GM13977 (cell line): ENCODE measurements around the gene SIVA1.

Experiments used
- DNase-seq: peaks from one replicate; pipeline ENCODE4 v3.0.0; 2012; ENCODE audit warnings: low spot score
- in situ Hi-C: fragments of 300-500 bp; cut with MboI; formaldehyde crosslinking; loops from one replicate; pipeline ENCODE4 v1.12.0; 2022; ENCODE audit warnings: low sequenced_read_pairs, low pct_unique_long_range_greater_than_20kb, mixed read lengths, inconsistent platforms; ENCODE audit not compliant: unreplicated experiment
- TF ChIP-seq, protein P1 (sequence below): IDR thresholded peaks from 2 replicates; pipeline ENCODE4 v1.5.1; 2012; ENCODE audit warnings: mild to moderate bottlenecking, control low read depth; ENCODE audit not compliant: insufficient read depth; ENCODE audit errors: extremely low read depth, missing control alignments

Gene SIVA1

DNA sequence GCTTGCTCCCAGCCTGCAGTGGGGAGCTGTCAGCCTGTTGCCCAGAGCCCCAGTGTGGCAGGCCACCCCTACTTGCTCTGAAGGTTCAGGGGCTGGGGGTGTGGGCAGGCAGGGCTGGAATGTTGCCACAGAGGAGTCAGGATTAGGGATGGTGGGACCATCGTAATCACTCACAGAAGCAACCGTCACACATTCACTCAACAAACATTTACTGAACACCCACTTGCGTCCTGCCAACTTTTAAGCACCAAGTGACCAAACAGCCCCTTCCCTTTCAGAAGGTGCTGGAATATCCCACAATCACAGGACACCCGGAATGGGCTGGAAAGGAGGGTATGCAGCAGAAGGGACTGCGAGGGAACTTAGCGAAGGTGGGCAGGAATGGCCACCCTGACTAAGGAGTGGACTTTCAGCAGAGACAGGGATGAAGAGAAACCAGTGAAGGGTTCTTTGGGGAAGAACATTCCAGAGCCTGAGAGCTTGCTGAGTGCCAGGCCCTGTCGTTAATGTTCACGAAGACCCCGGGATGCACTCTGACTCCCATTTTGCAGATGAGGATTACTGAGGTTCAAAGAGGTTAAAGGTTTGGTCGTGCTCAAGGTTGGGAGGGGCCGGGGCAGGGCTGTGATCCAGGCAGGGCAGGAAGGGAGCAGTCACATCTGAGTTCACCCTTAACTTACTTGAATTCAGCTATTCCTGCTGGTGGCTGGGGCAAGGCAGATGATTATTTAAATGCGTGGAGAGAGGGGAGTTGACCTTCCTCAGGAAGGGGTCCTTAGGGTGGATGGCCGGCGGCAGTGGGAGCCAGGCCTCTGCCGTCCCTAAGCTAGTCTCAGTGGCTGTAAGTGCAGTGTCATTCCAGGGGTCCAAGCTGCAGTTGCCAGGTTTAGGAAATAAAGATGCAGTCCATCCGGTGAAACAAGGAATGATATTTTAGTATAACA lies 45.6 kb downstream of the SIVA1 start:
- TF ChIP-seq, protein P1, sequence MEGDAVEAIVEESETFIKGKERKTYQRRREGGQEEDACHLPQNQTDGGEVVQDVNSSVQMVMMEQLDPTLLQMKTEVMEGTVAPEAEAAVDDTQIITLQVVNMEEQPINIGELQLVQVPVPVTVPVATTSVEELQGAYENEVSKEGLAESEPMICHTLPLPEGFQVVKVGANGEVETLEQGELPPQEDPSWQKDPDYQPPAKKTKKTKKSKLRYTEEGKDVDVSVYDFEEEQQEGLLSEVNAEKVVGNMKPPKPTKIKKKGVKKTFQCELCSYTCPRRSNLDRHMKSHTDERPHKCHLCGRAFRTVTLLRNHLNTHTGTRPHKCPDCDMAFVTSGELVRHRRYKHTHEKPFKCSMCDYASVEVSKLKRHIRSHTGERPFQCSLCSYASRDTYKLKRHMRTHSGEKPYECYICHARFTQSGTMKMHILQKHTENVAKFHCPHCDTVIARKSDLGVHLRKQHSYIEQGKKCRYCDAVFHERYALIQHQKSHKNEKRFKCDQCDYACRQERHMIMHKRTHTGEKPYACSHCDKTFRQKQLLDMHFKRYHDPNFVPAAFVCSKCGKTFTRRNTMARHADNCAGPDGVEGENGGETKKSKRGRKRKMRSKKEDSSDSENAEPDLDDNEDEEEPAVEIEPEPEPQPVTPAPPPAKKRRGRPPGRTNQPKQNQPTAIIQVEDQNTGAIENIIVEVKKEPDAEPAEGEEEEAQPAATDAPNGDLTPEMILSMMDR: no peak
- in situ Hi-C loops: no loop called here
- DNase-seq: no peak

DNA sequence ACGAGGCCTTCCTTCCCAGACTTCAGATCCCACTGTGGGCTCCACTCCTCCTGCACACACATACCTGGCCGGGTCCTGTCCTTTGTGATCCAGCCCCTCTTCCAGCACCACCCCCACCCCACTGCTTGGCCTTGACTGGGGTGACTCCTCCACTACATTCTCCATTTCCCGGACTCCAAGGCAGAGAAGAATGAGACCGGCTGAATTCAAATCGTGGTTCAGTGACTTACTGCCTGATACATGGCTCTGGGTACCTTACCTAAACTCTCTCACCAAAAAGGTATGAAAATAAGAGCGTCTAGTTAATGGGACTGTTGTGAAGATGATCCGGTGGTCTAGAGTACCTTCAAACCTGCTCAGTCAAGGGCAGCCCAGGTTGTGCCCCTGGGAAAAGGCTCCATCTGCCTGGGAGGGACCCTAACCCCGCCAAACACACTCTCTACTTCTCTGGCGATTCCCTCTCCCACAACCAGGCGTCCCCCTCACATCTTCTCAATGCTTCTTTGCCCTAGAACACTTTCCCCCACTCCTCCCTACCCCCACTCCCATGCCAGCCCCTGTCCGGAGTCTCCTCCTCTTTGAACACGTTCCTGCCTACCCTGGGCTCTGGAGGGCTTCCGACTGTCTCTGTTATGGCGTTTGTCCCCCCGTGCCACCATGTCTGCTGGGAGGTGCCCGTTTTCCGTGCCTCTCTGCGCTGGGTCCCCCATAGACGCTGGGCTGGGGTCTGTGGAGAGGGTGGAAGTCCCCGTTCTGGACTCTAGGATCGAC lies 46.5 kb downstream of the SIVA1 start:
- no peak for DNase-seq
- TF ChIP-seq, protein P1: no peak
- in situ Hi-C loops: no loop called here

DNA sequence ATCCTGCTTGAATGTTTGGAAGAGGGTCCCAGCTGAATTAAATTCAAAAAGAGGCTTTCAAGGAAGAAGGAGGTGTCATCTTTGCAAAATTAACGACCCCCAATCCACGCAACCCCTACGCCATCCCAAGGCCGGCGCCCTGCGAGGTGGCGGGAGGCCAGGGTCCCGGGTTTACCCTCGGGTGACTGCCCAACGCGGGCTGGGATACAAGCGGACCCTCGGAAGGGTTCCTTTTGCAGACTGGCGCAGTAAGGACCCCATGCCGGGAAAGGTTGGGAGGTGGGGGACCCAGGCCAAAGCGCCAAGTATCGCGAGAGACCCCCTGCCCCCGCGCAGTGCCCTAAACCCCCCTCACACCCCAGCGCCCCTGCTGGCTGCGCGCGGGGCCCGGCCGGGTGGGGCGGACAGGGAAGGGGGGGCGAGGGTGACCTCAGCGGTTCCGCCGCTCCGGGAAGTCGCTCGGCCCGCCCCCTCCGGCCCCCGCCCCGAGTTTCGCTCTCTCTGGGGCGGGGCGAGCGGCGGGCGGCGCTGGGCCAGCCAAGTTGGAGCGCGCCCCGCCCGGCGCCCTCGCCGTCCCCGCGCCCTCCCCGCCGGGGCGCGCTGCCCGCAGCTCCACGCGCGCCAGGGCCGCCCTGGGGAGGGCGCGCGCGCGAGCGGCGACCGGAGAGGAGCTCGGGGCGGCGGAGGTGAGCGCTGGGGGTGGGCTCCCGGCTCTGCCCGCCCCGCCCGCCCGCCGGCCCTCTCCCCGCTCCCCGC lies 47.2 kb downstream of the SIVA1 start:
- DNase-seq: peak; percentile 97
- TF ChIP-seq, protein P1: peak; percentile 23
- in situ Hi-C loops: no loop called here

DNA sequence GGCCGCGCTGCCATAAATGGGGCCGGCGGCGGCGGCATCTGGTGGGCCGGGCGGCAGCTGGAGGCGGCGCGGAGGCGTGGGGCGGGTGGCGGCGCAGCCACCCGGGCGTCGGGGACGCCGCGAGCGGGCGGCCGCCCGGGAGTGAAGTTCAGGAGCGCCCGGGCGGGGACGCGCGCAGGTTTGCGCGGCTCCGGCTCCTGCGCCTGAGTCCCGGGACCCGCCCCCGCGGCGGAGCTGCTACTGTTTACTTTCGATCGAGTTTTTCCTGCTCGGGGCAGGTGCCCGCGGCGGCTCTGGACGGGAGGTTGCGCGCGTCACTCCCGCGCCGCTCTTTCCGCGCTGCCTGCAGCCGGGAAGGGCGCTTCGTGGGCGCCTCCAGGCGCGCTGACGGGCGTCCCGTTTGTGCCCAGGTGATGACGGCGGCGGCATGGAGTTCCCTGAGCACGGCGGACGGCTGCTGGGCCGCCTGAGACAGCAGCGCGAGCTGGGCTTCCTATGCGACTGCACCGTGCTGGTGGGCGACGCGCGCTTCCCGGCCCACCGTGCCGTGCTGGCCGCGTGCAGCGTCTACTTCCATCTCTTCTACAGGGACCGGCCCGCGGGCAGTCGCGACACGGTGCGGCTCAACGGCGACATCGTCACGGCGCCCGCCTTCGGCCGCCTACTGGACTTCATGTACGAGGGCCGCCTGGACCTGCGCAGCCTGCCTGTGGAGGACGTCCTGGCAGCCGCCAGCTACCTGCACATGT lies 48.0 kb downstream of the SIVA1 start, which contains the start of gene ZBTB42:
Gene ZBTB42, plus strand, starts transcription at position 331 of the 749 bp plus-strand sequence. Its CDS starts 97 bp downstream, at position 428.
- TF ChIP-seq, protein P1: no peak
- in situ Hi-C loops: no loop called here
- peak; percentile 82 for DNase-seq

DNA sequence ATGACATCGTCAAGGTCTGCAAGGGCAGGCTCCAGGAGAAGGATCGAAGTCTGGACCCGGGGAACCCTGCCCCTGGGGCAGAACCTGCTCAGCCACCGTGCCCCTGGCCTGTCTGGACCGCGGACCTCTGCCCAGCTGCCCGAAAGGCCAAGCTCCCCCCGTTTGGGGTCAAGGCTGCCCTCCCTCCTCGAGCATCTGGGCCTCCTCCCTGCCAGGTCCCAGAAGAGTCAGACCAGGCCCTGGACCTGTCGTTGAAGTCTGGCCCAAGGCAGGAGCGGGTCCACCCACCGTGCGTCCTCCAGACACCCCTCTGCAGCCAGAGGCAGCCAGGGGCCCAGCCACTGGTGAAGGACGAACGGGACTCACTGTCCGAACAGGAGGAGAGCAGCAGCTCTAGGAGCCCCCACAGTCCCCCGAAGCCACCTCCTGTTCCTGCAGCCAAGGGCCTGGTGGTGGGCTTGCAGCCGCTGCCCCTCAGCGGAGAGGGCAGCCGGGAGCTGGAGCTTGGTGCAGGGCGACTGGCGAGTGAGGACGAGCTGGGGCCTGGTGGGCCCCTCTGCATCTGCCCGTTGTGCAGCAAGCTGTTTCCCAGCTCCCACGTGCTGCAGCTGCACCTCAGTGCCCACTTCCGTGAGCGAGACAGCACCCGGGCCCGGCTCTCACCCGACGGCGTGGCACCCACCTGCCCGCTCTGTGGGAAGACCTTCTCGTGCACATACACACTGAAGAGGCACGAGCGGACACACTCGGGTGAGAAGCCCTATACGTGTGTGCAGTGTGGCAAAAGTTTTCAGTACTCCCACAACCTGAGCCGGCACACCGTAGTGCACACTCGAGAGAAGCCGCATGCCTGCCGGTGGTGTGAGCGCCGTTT lies 48.8 kb downstream of the SIVA1 start:
- in situ Hi-C loops: no loop called here
- TF ChIP-seq, protein P1: no peak
- no peak for DNase-seq
